PC-3 (cell line): ENCODE measurements around the gene OPRD1.

ENCODE experiments used
- CTCF ChIP-seq: fragments of 300-600 bp; sonication (generic); conservative IDR thresholded peaks from 2 replicates; pipeline ENCODE4 v1.5.1; 2017; ENCODE audit warnings: antibody characterized with exemption, low read depth, mild to moderate bottlenecking, low read length
- EZH2 ChIP-seq: fragments of 300-600 bp; sonication (generic); IDR thresholded peaks from one replicate; pipeline ENCODE4 v1.6.1; 2017; ENCODE audit warnings: antibody characterized with exemption, mild to moderate bottlenecking, low read length; ENCODE audit not compliant: unreplicated experiment
- EZH2phosphoT487 ChIP-seq: fragments of 300-600 bp; sonication (generic); IDR thresholded peaks from 2 replicates; pipeline ENCODE4 v1.6.1; 2018; ENCODE audit warnings: mild to moderate bottlenecking, antibody characterized with exemption, low read length, borderline replicate concordance

GRCh38 chr1:28871631-28872401 is 59.8 kb downstream of the OPRD1 start:
- TF ChIP-seq CTCF (no peak), EZH2 (no peak), EZH2phosphoT487 (no peak)
